ENCODE measurements around the gene CDH2.

DNA sequence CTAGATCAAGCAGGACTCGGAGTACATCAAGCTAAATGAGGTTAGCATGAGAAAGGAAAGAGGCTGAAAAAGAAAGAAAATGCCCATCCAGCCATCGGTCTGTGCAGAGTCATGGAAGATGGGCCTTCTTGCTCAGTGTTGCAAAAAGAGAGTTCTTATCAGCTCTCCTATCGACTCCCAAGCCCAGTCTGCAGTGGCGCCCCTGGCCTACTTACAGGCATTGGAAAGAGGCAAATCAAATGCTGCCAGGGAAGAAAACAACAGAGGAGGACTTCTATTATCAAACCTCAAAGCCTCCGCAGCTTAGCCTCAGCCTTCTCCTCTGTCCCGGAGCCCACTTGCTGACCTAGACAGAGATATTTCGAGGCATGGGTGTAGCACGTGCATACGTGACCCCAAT is 66.0 kb downstream of the CDH2 start:
- TF ChIP-seq POLR2A (IDR thresholded peaks at IDR 0.05) = no peak
- TF ChIP-seq, protein P1, sequence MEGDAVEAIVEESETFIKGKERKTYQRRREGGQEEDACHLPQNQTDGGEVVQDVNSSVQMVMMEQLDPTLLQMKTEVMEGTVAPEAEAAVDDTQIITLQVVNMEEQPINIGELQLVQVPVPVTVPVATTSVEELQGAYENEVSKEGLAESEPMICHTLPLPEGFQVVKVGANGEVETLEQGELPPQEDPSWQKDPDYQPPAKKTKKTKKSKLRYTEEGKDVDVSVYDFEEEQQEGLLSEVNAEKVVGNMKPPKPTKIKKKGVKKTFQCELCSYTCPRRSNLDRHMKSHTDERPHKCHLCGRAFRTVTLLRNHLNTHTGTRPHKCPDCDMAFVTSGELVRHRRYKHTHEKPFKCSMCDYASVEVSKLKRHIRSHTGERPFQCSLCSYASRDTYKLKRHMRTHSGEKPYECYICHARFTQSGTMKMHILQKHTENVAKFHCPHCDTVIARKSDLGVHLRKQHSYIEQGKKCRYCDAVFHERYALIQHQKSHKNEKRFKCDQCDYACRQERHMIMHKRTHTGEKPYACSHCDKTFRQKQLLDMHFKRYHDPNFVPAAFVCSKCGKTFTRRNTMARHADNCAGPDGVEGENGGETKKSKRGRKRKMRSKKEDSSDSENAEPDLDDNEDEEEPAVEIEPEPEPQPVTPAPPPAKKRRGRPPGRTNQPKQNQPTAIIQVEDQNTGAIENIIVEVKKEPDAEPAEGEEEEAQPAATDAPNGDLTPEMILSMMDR (IDR thresholded peaks at IDR 0.05) = no peak

All from lower leg skin (tissue), 3 donors.